NOMO-1 treated with dmso at 0.1 percent for 144 hours (cell line): ENCODE measurements around the gene DNER.
A peak's percentile ranks its signal among the peaks of the same experiment; 100 is the strongest.

Experiments used
- DNase-seq: peaks from one replicate; lab custom pipeline; 2025; ENCODE audit not compliant: unreplicated experiment; lab: John Stamatoyannopoulos, UW

DNER gene

DNA sequence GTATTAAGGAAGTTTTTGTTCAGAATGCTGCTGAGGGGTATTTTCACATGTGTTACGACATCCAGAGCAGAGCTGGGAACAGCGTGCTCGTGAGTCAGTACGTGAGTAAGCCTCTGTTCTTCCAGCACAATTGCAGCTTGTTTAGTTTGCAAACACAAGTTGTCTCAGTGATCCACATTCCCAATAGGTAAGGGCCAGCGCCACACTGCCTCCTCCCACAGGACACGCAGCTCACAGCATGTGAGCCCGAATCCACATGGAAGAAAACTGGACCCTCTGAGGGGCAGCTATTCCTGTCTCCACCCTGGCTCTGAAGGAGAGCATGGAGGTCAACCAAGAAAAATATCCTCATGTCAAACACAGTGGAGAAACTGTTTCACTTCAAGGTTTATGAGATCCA, 269.3 kb downstream of the DNER start:
- DNase-seq, result peak; percentile 3

GRCh38 chr2:229443546-229444268, 270.6 kb downstream of the DNER start:
- DNase-seq, result no peak

DNA sequence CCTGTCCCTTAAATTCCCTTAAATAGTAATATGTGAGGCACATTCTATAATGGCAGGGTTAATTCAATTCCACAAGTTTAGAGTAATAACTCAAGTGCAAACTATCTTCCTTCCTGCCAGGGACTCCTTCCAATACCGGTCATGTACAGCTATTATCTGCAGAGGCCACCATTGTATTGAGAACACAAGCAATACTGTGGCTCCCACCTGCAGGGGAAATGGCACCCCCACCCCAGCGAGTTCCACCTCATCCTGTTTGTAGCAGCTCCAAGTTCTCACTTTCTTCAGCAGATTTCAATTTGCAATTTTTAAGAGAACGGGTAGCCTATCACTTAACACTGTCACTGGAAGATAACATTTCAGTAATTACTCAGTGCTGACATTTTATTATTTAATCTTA, 271.2 kb downstream of the DNER start:
- DNase-seq, result no peak

- DNase-seq, result no peak
Measured at GRCh38 chr2:229438430-229439159, 275.8 kb downstream of the DNER start.

DNA sequence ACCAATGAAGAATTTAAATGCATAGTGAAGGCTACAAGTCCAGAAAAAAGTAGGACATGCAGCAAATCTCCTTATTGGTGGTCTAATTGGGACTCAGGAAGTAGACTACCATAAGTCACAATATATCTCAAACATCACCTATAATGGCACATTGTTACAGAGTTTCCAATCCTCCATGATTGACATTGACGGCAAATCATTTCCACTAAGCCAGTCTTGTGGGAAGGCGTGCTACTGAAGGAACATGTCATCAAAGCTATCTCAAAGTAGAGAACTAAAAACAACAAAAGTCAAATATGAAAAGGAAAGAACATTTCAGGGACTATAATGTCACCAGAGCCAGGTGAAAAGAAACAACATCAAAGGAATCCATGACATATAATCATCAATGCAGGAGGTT, 276.9 kb downstream of the DNER start:
- DNase-seq, result no peak

DNA sequence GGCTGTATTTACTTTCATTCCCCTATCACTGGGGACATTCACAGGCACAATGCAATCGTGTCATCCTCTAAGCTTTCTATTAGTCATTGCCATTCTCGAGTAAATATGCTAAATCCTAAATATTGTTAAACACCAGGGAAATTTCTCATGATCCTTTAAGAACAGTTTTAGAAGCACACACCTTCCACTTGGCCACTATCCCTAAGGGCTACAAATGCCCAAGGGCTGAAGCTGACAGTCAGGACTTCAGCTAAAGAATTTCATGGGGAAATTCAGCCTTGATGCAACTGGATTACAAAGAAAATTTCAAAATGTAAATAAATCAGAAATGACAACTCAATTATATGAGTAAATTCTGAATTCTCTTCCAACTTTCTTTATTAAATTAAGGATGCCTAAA, 280.2 kb downstream of the DNER start:
- DNase-seq, result no peak

- DNase-seq, result no peak
Measured at GRCh38 chr2:229433351-229433750, 281.0 kb downstream of the DNER start.

GRCh38 chr2:229431327-229431954, 282.9 kb downstream of the DNER start:
- DNase-seq, result no peak

- no peak for DNase-seq
Measured at GRCh38 chr2:229429589-229429988, 284.8 kb downstream of the DNER start.

DNA sequence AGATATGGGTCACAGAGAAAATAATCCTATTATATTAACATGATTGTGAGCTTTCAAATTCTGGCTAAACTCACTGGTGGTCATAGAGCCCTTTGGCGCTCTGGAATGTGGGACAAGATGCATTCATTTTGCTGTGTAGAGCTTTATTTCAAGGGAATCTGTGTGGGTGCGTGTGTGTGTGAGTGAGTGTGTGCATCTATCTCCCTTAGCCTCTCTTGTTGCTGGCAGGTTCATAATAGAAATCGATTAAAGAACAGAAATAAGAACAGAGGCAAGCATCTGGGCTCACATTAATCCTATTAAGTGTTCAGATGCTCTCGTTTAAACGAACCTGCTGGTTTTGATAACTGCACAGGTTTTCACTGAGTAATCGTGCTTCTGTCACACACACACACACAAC, 287.9 kb downstream of the DNER start:
- DNase-seq, result no peak

DNA sequence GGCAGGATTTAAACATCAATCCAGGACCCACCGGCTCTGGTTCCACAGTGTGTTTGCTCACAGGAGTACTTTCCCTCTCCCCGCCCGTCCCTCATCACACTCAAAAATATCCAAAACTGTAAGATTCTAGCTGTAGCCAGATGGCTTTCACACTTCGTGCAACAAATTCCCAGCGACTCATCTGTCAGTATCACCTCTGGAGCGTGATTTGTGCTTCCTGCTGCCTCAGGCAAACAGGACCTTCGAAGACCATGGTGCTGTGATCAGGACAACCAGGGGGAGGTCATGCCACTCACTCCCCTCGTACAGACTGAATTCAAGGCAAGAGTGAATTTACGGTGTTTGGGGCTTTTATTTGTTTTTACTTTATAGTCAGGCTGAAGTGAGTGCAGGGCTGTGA, 288.8 kb downstream of the DNER start:
- no peak for DNase-seq

DNA sequence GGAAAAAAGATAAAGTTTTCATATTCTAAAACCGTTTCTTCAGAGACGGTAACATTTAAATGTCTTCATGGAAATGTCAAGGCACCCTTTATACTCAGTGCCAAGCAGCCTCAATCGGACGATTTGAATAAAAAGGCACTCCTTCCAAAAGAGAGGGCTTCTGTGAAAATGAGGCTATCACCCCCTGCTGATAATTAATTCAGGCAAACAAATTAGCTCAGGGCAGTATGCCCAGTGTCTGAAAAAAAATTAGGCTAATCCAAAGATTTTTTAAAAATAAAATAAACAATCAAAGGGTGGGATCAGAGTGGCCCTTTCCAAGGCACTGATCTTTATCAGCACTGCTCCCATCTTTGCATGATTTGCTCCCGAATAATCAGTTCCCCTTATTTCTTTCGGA, 292.3 kb downstream of the DNER start:
- DNase-seq, result no peak

- DNase-seq, result no peak
Measured at GRCh38 chr2:229419158-229419557, 295.2 kb downstream of the DNER start.

DNA sequence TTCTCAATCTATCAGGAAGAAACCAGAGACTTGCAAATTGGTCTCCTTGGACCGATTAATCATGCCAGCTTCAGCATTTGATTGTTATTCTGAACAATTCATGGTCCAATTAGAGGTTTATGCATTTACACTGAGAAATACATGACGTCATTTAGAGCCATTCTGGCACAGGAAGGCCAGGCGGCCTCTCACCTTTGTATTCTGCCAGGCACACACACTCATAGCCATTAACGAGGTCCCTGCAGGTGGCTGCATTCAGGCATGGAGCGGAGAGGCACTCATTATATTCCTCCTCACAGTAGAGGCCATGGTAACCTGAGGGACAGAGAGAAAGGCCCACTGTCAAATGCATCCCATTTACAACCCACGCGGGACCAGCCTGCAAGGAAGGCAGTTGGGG, 296.4 kb downstream of the DNER start:
- DNase-seq, result no peak

DNA sequence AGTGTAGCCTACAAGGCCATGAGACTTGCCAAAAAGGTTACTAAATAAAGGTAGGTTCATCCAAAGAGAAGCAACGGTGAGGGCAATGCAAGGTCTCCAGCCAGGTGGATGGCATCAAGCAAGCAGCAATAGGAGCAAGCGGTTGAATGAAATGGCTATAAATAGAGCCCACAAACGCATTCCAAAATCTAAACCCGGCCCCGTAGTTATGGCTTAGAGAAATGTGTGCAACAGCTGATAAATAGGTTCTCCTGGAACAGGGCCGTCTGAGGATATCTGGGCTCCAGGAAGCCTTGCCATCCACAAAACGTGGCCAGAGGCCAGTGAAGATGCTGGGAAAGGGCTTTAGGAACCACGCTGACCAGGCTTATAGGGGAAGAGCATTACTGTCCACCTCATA, 297.2 kb downstream of the DNER start:
- DNase-seq, result no peak

- peak; percentile 88 for DNase-seq
Measured at GRCh38 chr2:229416116-229416694, 298.1 kb downstream of the DNER start.

GRCh38 chr2:229414631-229415030, 299.7 kb downstream of the DNER start:
- DNase-seq, result no peak

GRCh38 chr2:229412686-229413085, 301.7 kb downstream of the DNER start:
- no peak for DNase-seq

GRCh38 chr2:229410946-229411345, 303.4 kb downstream of the DNER start:
- DNase-seq, result no peak

GRCh38 chr2:229410264-229410663, 304.1 kb downstream of the DNER start:
- no peak for DNase-seq

- no peak for DNase-seq
Measured at GRCh38 chr2:229409751-229410181, 304.6 kb downstream of the DNER start.

- DNase-seq, result no peak
Measured at GRCh38 chr2:229408962-229409361, 305.4 kb downstream of the DNER start.
